H1 (cell line): ENCODE data around the gene UBA5. TPM values are rescaled to one million over a fixed set of nuclear protein-coding genes. Genes with fewer than 3 reads are reported as not detected.

Experiments
- CTCF ChIA-PET: fragments of 300-600 bp; sonication (Branson Sonifier 250); formaldehyde crosslinking; loops from one replicate; lab custom pipeline; 2021; ENCODE audit not compliant: partially characterized antibody; lab: Charles Lee
- POLR2A ChIA-PET: fragments of 300-600 bp; sonication (Branson Sonifier 250); formaldehyde crosslinking; loops from one replicate; lab custom pipeline; 2021; ENCODE audit warnings: inconsistent platforms; ENCODE audit not compliant: partially characterized antibody; lab: Charles Lee
- DNase-seq, 2 experiments: peaks; one replicate each; pipeline versions ENCODE4 v3.0.0 to v3.0.0-alpha.2; 2010 to 2022; ENCODE audit warnings: low spot score in 2 of 2, low read depth in 1 of 2, mixed read lengths in 1 of 2
- FAIRE-seq: peaks from 2 replicates; lab custom pipeline; 2011; peaks lifted over from hg19 to GRCh38; lab: Jason Lieb, UNC
- H2AFZ ChIP-seq: 2 replicates; pipeline ENCODE4 v1.8.1; 2012; ENCODE audit warnings: low read length, inconsistent platforms
- H2AK5ac ChIP-seq: 2 replicates; pipeline ENCODE4 v1.6.1; 2013; ENCODE audit warnings: low read depth, low read length
- H2BK120ac ChIP-seq: replicated peaks from 2 replicates; pipeline ENCODE3; 2013; ENCODE audit warnings: low read depth, low read length, inconsistent platforms
- H2BK12ac ChIP-seq: 2 replicates; pipeline ENCODE4 v1.6.1; 2013; ENCODE audit warnings: low read depth, low read length
- H2BK15ac ChIP-seq: 2 replicates; pipeline ENCODE4 v1.6.1; 2013; ENCODE audit warnings: low read length
- H2BK20ac ChIP-seq: 2 replicates; pipeline ENCODE4 v1.6.1; 2013; ENCODE audit warnings: low read length
- H2BK5ac ChIP-seq: 2 replicates; pipeline ENCODE4 v1.6.1; 2013; ENCODE audit warnings: low read depth, low read length
- H3K14ac ChIP-seq: 2 replicates; pipeline ENCODE4 v1.6.1; 2013; ENCODE audit warnings: inconsistent platforms; ENCODE audit not compliant: insufficient read length
- H3K18ac ChIP-seq: 2 replicates; pipeline ENCODE4 v1.6.1; 2013; ENCODE audit warnings: low read length; ENCODE audit errors: extremely low read depth
- H3K23ac ChIP-seq: 2 replicates; pipeline ENCODE4 v1.6.1; 2013; ENCODE audit warnings: inconsistent platforms; ENCODE audit not compliant: insufficient read length
- H3K23me2 ChIP-seq: 2 replicates; pipeline ENCODE4 v1.6.1; 2013; ENCODE audit warnings: low read depth, low read length
- H3K27ac ChIP-seq: 2 replicates; pipeline ENCODE4 v1.6.1; 2011; ENCODE audit warnings: low read depth, low read length, inconsistent platforms
- H3K27me3 ChIP-seq, 4 experiments: replicated peaks in 1 of 4; 1 replicate in 1 of 4; 2 replicates in 3 of 4; pipeline versions ENCODE4 v1.6.1 to v1.8.1; 2011 to 2013; ENCODE audit warnings: low read length in 3 of 4, mild to moderate bottlenecking in 3 of 4, inconsistent platforms in 2 of 4, mixed read lengths in 2 of 4, moderate library complexity in 1 of 4; ENCODE audit not compliant: control insufficient read depth in 3 of 4, insufficient read depth in 3 of 4; ENCODE audit errors: extremely low read depth in 1 of 4
- H3K36me3 ChIP-seq, 4 experiments: 2 replicates each; pipeline versions ENCODE4 v1.6.1 to v1.8.1; 2011 to 2013; ENCODE audit warnings: mild to moderate bottlenecking in 4 of 4, low read length in 3 of 4, moderate library complexity in 2 of 4, control low read depth in 1 of 4, inconsistent platforms in 1 of 4; ENCODE audit not compliant: insufficient read depth in 4 of 4, control insufficient read depth in 2 of 4
- H3K4ac ChIP-seq: replicated peaks from 2 replicates; pipeline ENCODE3; 2013; ENCODE audit warnings: low read length, low read depth, mixed read lengths, inconsistent platforms; ENCODE audit not compliant: insufficient read length
- H3K4me1 ChIP-seq, 4 experiments: replicated peaks in 1 of 4; 1 replicate in 1 of 4; 2 replicates in 3 of 4; pipeline versions ENCODE4 v1.6.1 to v1.8.1; 2011 to 2013; ENCODE audit warnings: low read length in 3 of 4, inconsistent platforms in 2 of 4, mixed read lengths in 1 of 4; ENCODE audit not compliant: insufficient read depth in 4 of 4, control insufficient read depth in 3 of 4
- H3K4me2 ChIP-seq, 2 experiments: 2 replicates each; pipeline versions ENCODE4 v1.6.1 to v1.8.1; 2011 to 2013; ENCODE audit warnings: low read depth in 2 of 2, low read length in 2 of 2, control low read depth in 1 of 2, inconsistent platforms in 1 of 2, mild to moderate bottlenecking in 1 of 2; ENCODE audit not compliant: insufficient read depth in 1 of 2
- H3K4me3 ChIP-seq, 4 experiments: fragments of 200-600, 300-600 bp in 1 of 4; sonication (generic), shearing (Covaris generic), sonication (Bioruptor Twin) in 1 of 4; 2 replicates each; pipeline versions ENCODE4 v1.5.1 to v1.8.1; 2011 to 2016; ENCODE audit warnings: low read length in 4 of 4, low read depth in 3 of 4, control low read depth in 2 of 4, inconsistent platforms in 2 of 4, mild to moderate bottlenecking in 2 of 4, mixed read lengths in 1 of 4, moderate library complexity in 1 of 4; ENCODE audit not compliant: insufficient read depth in 2 of 4; ENCODE audit errors: extremely low read depth in 1 of 4
- H3K56ac ChIP-seq: replicated peaks from 2 replicates; pipeline ENCODE3; 2013; ENCODE audit warnings: low read depth, mild to moderate bottlenecking, mixed read lengths, low read length, inconsistent platforms; ENCODE audit not compliant: insufficient read length
- H3K79me1 ChIP-seq: 2 replicates; pipeline ENCODE4 v1.6.1; 2013; ENCODE audit warnings: low read depth, low read length, control low read depth
- H3K79me2 ChIP-seq, 2 experiments: 2 replicates each; pipeline versions ENCODE4 v1.6.1 to v1.8.1; 2012 to 2013; ENCODE audit warnings: low read length in 2 of 2, mild to moderate bottlenecking in 2 of 2, inconsistent platforms in 1 of 2; ENCODE audit not compliant: insufficient read depth in 2 of 2, control insufficient read depth in 1 of 2
- H3K9ac ChIP-seq, 4 experiments: replicated peaks in 1 of 4; 1 replicate in 1 of 4; 2 replicates in 3 of 4; pipeline versions ENCODE4 v1.6.1 to v1.8.1; 2011 to 2013; ENCODE audit warnings: low read depth in 3 of 4, low read length in 3 of 4, control low read depth in 2 of 4, mild to moderate bottlenecking in 2 of 4, moderate library complexity in 2 of 4, inconsistent platforms in 1 of 4; ENCODE audit errors: extremely low read depth in 1 of 4
- H3K9me3 ChIP-seq, 2 experiments: 2 replicates each; pipeline versions ENCODE4 v1.6.1 to v1.8.1; 2012 to 2013; ENCODE audit warnings: mild to moderate bottlenecking in 2 of 2, moderate library complexity in 2 of 2, control low read depth in 1 of 2, inconsistent platforms in 1 of 2, low read depth in 1 of 2, low read length in 1 of 2, mixed read lengths in 1 of 2; ENCODE audit not compliant: insufficient read depth in 2 of 2
- H4K20me1 ChIP-seq, 2 experiments: replicated peaks in 1 of 2; 2 replicates each; pipeline versions ENCODE3 to v1.8.1; 2011 to 2013; ENCODE audit warnings: inconsistent platforms in 2 of 2, low read length in 2 of 2, mild to moderate bottlenecking in 1 of 2; ENCODE audit not compliant: insufficient read depth in 2 of 2, control insufficient read depth in 1 of 2
- H4K5ac ChIP-seq: 2 replicates; pipeline ENCODE4 v1.6.1; 2013; ENCODE audit warnings: low read length, low read depth, mixed read lengths, inconsistent platforms; ENCODE audit not compliant: insufficient read length
- H4K8ac ChIP-seq: 2 replicates; pipeline ENCODE4 v1.8.0; 2013; ENCODE audit warnings: mild to moderate bottlenecking, moderate library complexity, low read length, inconsistent platforms; ENCODE audit not compliant: insufficient read depth; ENCODE audit errors: extremely low read depth
- H4K91ac ChIP-seq: replicated peaks from 2 replicates; pipeline ENCODE3; 2013; ENCODE audit warnings: low read length, mixed read lengths, inconsistent platforms; ENCODE audit not compliant: insufficient read length
- BRCA1 ChIP-seq: IDR thresholded peaks from 2 replicates; pipeline ENCODE4 v1.6.1; 2012; ENCODE audit warnings: low read depth, low read length, improper control_type of control experiment
- CBX8 ChIP-seq: fragments of 300-800, 300-1000 bp; sonication (generic); IDR thresholded peaks from 2 replicates; pipeline ENCODE4 v1.7.1; 2016; ENCODE audit warnings: low read depth, low read length, borderline replicate concordance
- CTCF ChIP-seq, 3 experiments: IDR thresholded peaks; 1 replicate in 2 of 3; 2 replicates in 1 of 3; pipeline versions ENCODE4 v1.5.1 to v1.6.1; 2011; ENCODE audit warnings: low read length in 3 of 3, mild to moderate bottlenecking in 3 of 3, inconsistent platforms in 2 of 3, low read depth in 1 of 3, moderate library complexity in 1 of 3; ENCODE audit not compliant: insufficient read depth in 1 of 3; ENCODE audit errors: control extremely low read depth in 1 of 3
- E2F6 ChIP-seq: IDR thresholded peaks from 2 replicates; pipeline ENCODE4 v1.6.1; 2012; ENCODE audit warnings: inconsistent platforms
- HDAC6 ChIP-seq: IDR thresholded peaks from one replicate; pipeline ENCODE4 v1.7.1; 2012; ENCODE audit warnings: low read depth, mild to moderate bottlenecking, inconsistent platforms, low read length, moderate library complexity
- KDM1A ChIP-seq: fragments of 200-600, 300-600 bp; sonication (generic); IDR thresholded peaks from 2 replicates; pipeline ENCODE4 v1.7.1; 2016; ENCODE audit warnings: mild to moderate bottlenecking, low read length, borderline replicate concordance
- KDM4A ChIP-seq: IDR thresholded peaks from one replicate; pipeline ENCODE4 v1.7.1; 2012; ENCODE audit warnings: low read depth, mild to moderate bottlenecking, moderate library complexity, low read length, inconsistent platforms; ENCODE audit not compliant: severe bottlenecking
- TAF7 ChIP-seq: optimal IDR thresholded peaks from 2 replicates; pipeline ENCODE3; 2011; ENCODE audit warnings: low read depth, mild to moderate bottlenecking, inconsistent platforms, low read length, moderate library complexity, borderline replicate concordance
- TCF12 ChIP-seq: IDR thresholded peaks from 2 replicates; pipeline ENCODE4 v1.6.1; 2011; ENCODE audit warnings: low read depth, mild to moderate bottlenecking, low read length
- USF2 ChIP-seq: IDR thresholded peaks from 2 replicates; pipeline ENCODE4 v1.6.1; 2011; ENCODE audit warnings: low read length, improper control_type of control experiment
- WGBS, 2 experiments: shearing (Covaris generic) in 1 of 2; methylation state at CpG; one replicate each; pipeline versions ENCODE4 v1.1.6 to v1.1.7; 2013 to 2015; ENCODE audit warnings: low lambda C conversion rate in 2 of 2, mixed read lengths in 2 of 2, inconsistent platforms in 1 of 2, low coverage in 1 of 2, missing lambda C conversion rate in 1 of 2; ENCODE audit not compliant: insufficient replicate concordance in 2 of 2, insufficient coverage in 1 of 2, insufficient read length in 1 of 2; ENCODE audit errors: extremely low coverage in 1 of 2, missing lambda C conversion rate in 1 of 2; 5-methylcytosine and 5-hydroxymethylcytosine counted together
- polyA plus RNA-seq, 7 experiments: library from polyadenylated mRNA; depleted of rRNA in 3 of 7; stranded (reverse) in 5 of 7; unstranded in 2 of 7; fragments of >200 nt in 5 of 7; fragments of 200-250 nt in 2 of 7; gene quantifications; 1 replicate in 5 of 7; 2 replicates in 1 of 7; 4 replicates in 1 of 7; pipeline versions ENCODE4 v1.2.1 to v1.2.3, GENCODE V29; 2011 to 2013; ENCODE audit warnings: missing spikeins in 2 of 7, mixed read lengths in 2 of 7
- total RNA-seq: library from RNA; stranded (reverse); fragmentation: NEBNext Ultra II Directional; extraction: Animal tissue kit (Norgen Biotek cat#: 25700); gene quantifications from 2 replicates; pipeline ENCODE4 v1.2.1, GENCODE V29; 2021

Gene UBA5
- total and polyA plus RNA-seq, 2 of the 8 experiments (the other 6 are each of a cell fraction or from before 2014, with no cell fraction given): 11.0 to 28.0 TPM

GRCh38 chr3:132710311-132710710 lies 50.2 kb downstream of the UBA5 start:
- H3K4me3 ChIP-seq: no peak overlapping the region
- no peaks in the 10 kb centered on the region for H3K79me1 ChIP-seq
- H2AK5ac ChIP-seq: no peak overlapping the region
- peaks cover 0 to 27% (median 2%) of the 10 kb centered on the region in 4 experiments; a peak in 6 of 8 replicates for H3K36me3 ChIP-seq
- H2BK15ac ChIP-seq: no peak overlapping the region
- no peaks in the 10 kb centered on the region for H3K23me2 ChIP-seq
- H3K79me2 ChIP-seq: no peaks in the 10 kb centered on the region
- no peaks in the 10 kb centered on the region for H3K27me3 ChIP-seq
- H3K9ac ChIP-seq: no peak overlapping the region
- H3K56ac ChIP-seq: no peak overlapping the region
- H3K23ac ChIP-seq: no peak overlapping the region
- no peak overlapping the region for H4K8ac ChIP-seq
- no peak overlapping the region for H3K4me2 ChIP-seq
- no peak overlapping the region for H2BK5ac ChIP-seq
- POLR2A ChIA-PET: no interaction called here
- no peaks in the 10 kb centered on the region for H3K9me3 ChIP-seq
- no peak overlapping the region for H4K91ac ChIP-seq
- H3K27ac ChIP-seq: no peak overlapping the region
- FAIRE-seq (no peak), DNase-seq (no peak)
- H3K14ac ChIP-seq: no peak overlapping the region
- H4K5ac ChIP-seq: no peak overlapping the region
- no peaks in the 10 kb centered on the region for H4K20me1 ChIP-seq
- H3K4ac ChIP-seq: no peak overlapping the region
- no peak overlapping the region for H3K18ac ChIP-seq
- H3K4me1 ChIP-seq: no peaks in the 10 kb centered on the region
- no peak overlapping the region for H2BK20ac ChIP-seq
- H2BK12ac ChIP-seq: no peak overlapping the region
- no peak overlapping the region for H2AFZ ChIP-seq
- CTCF ChIA-PET: interaction anchor here (1.2 kb wide), 1 partner anchor 29 kb away, joined by 3 read pairs; no protein-coding TSS in a partner anchor
- H2BK120ac ChIP-seq: no peak overlapping the region
- 92% methylated on average over 6 of the region's 6 CpGs; no CpG with 5 or more reads in 1 of the 2 experiments for WGBS, 2 experiments
- no peak for TF ChIP-seq CBX8
- TF ChIP-seq CTCF (IDR thresholded peaks at IDR 0.05; ENCODE audit: control extremely low read depth in 1 of 3, insufficient read depth in 1 of 3, low read depth in 1 of 3, low read length in 3 of 3): no peak
- TF ChIP-seq TCF12: no peak
- no peak for TF ChIP-seq USF2
- TF ChIP-seq HDAC6: no peak
- no peak for TF ChIP-seq BRCA1
- TF ChIP-seq KDM1A: no peak
- TF ChIP-seq TAF7: no peak
- no peak for TF ChIP-seq KDM4A
- TF ChIP-seq E2F6: no peak
